GM18867 (cell line): ENCODE measurements around the gene TENT4A.
"Not testable (repeated sequence)": the region's sequence is repeated elsewhere in the genome, so short reads cannot be mapped to it uniquely, and the experiment has no call there.

Experiments
- ATAC-seq: cut with Tn5 transposase; IDR thresholded peaks from one replicate; pipeline ENCODE4 v1.9.1; 2021; ENCODE audit warnings: mild to moderate bottlenecking, moderate library complexity; ENCODE audit not compliant: unreplicated experiment

Gene TENT4A

DNA sequence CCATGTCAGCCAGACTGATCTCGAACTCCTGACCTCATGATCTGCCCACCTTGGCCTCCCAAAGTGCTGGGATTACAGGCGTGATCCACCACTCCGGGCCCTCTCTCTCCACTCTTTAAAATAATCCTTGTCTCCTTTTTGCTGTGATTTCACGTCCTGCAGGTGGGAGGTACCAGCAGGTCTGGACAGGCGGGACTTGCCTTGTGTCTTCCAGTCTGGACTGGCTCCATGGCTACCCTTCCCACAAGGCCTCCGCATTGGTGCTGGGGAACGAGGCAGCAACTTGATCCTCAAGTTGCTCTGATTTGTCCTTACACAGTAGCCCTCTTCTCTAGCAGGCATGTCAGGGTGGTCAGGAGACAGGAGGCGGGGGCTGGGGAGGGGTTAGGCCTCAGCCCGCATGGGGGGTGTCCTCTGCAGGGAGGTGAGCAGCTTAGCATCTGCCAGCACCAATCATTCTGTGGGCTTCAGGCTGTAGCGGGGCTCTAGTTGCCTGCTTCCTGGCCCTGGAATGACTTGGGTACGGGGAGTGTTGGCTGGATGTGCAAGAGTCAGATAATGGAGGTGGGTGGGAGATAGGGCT lies 54.3 kb downstream of the TENT4A start:
- no peak for ATAC-seq

DNA sequence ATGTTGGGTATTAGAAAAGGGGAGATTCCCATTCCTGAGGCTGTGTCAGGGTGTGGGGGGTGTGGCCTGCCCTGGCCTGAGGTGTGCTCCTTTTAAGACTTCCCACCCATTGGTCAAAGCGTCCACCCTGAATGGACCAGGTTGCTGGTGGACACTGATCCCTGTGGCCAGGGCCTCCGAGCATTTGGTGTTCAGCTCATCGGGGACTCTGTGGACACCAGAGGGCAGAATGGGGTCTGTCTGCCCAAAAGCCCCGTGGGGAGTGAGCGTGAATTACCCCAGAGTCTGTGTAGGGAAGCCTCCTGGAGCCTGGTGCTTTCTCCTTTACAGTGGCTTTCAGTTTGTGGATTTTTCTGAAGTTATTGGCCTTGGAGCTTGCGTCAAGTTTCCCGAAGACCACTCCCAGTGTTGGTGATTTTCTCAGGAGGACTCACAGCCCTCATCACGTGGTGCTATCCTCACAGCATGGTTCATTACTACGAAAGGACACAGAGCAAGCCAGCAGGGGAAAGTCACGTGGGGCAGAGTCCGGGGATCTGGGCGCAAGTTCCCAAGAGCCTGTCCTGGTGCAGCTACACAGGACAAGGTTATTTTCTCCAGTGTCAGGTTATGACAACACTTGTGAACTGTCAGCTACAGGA lies 55.5 kb downstream of the TENT4A start:
- no peak for ATAC-seq

- no peak for ATAC-seq
These were observed 57.8 kb downstream of the TENT4A start for GRCh38 chr5:6770826-6771607.

DNA sequence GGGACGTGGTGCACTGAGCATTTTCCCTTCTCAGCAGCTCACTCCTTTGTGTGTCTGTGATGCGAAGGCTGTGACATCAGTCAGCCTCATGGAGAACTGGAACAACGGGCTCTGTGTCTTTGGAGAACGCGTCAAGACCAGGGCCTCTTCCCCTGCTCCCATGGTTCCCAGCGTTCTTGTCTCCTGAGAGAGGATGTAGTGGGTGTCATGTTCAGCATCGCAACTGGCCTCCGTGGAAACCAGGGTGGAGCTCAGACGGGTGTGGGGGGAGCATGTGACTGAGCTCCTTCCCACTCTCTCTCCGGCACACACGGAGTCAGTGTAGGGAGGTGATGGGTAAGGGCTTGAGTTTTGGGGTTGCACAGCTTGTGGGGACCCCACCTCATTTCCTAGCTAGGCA lies 59.7 kb downstream of the TENT4A start:
- no peak for ATAC-seq

DNA sequence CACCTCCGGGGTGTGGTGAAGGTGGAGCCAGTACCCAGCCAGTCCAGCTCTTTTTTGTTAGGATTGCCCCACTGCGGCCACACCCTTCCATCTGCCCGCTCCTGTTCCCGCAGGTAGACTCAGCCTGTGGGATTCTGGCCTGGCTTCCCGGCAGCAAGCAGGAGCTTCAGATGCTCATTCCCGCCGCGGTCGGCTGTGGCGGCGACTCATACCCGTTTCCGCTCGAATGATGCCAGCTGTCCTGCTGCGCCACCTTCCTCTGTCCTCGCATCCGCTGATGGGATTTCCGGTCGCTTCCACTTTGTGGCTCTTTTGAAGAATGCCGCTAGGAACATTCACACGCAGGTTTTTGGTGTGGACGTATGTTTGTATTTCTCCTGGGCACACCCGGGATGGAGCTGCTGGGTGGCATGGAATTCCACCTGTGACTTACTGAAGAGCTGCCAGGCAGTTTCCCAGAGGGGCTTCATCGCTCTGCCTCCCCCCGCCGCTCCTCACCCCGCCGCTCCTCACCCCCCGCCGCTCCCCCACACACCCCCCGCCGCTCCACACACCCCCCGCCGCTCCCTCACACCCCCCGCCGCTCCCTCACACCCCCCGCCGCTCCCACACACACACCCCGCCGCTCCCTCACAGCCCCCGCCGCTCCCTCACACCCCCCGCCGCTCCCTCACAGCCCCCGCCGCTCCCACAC lies 60.3 kb downstream of the TENT4A start:
- no peak for ATAC-seq

DNA sequence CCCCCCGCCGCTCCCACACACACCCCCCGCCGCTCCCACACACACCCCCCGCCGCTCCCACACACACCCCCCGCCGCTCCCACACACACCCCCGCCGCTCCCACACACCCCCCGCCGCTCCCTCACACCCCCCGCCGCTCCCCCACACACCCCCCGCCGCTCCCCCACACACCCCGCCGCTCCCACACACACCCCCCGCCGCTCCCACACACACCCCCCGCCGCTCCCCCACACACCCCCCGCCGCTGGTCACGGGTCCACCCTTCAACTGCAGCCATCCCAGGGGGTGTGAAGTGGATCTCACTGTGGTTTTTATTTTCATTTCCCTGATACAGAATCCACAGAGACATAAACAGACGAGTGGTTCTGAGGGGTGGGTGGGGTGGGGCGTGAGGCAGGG lies 61.0 kb downstream of the TENT4A start:
- not testable (repeated sequence) for ATAC-seq

DNA sequence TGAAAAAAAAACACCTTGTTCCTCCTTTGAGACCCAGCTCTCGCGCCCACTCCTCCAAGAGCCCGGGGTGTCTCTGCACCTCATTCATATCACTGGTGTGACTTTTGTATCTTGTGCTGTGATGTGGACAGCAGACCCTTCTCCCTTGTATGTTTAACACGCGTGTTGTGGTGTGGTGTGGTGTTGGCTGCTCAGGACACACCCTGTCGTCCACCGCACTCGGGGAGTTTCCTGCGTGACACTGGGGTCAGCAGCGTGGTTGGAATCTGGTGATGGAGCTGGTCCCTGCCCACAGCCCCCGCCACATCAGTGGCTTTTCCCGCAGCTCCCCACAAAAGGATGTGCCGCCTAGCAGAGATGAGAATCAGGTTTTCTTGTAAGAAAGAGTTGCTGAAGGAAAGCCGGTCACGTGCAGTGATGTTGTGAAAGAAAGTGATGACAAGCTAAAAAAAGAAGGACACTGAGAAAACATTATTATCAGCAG lies 61.5 kb downstream of the TENT4A start:
- ATAC-seq: no peak

GRCh38 chr5:6775571-6775970 lies 62.3 kb downstream of the TENT4A start:
- no peak for ATAC-seq

DNA sequence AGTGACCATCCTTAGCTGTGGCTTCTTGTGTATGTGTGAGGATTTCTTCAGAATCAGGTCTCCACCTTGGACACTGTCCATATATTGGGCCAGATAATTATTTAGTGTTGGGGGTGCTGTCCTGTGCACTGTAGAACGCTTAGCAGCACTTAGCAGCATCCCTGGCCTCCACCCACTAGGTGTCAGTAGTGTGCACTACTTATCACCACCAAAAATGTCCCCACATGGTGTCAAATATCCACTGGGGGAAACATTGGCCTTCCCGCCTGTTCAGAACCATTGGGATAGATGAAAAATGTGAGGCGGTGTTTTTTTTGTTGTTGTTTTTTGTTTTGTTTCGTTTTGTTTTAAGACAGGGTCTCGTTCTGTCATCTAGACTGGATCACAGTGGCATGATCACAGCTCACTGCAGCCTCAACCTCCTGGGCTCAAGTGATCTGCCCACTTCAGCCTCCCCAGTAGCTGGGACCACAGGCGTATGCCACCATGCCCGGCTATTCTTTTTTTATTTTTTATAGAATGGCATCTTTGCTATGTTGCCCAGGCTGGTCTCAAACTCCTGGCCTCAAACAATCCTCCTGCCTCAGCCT lies 67.7 kb downstream of the TENT4A start:
- ATAC-seq: peak; percentile 81

- no peak for ATAC-seq
These were observed 68.5 kb downstream of the TENT4A start for GRCh38 chr5:6781716-6782115.

DNA sequence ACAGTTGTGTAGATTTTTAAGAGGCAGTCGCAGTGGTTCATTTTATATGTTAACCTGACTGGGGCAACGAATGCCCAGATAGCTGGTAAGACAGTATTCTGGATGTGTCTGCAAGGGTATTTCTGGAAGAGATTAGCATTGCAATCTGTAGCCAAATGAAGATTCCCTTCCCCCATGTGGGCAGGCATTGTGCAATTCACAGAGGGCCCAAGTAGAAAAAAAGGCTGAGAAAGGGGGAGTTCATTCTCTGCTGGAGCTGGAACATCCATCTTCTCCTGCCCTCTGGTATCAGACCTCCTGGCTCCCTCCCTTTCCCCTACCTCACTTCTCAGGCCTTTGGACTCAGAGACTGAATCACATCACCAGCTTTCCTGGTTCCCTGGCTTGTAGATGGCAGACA lies 70.6 kb downstream of the TENT4A start:
- ATAC-seq: no peak

DNA sequence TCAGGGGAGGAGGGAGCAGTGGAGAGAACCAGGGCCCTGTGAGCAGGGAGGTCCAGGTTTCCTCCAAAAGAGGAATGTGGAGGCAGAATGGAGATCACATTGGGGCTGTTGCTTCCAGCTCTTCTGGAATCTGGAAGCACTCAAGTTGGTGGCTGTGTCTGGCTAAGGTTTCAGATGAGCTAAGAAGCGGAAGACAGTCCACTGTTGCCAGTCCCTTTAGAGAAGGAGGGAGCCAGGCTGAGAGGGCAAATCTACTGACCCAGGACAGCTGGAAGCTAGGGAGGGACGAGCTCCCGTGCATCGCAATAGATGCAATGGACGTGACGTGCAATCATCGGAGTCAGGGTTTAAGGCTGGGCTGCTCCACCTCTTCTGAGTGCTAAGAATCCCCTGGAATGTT lies 71.2 kb downstream of the TENT4A start:
- no peak for ATAC-seq

DNA sequence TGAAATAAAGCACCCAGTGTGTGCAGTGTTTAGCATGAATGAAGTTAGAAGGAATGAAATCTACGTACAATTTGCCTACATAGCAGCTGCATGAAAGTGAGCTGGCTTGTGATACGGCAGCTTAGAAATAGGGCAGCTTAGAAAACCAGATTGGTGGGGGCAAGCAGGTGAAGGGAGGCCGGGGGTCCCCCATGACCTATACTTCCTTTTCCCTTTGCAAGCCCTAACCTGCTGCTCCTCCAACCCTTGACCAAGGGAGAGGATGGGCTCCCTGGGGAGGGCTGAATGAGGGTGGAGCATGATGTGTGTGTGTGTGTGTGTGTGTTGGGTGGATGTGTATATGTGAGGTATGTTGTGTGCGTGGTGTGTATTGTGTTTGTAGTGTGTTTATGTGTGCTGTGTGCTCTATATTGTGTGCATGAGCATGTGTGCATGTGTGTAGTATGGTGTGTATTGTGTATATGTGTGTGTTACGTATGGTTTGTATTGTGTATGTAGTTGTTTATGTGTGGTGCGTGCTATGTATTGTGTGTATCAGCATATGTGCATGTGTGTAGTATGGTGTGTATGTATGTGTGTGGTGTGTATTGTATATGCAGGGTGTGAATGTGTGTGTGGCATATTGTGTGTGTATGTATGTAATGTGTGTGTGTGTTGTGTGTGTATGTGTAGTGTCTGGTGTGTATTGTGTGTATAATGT lies 72.1 kb downstream of the TENT4A start:
- ATAC-seq: no peak

DNA sequence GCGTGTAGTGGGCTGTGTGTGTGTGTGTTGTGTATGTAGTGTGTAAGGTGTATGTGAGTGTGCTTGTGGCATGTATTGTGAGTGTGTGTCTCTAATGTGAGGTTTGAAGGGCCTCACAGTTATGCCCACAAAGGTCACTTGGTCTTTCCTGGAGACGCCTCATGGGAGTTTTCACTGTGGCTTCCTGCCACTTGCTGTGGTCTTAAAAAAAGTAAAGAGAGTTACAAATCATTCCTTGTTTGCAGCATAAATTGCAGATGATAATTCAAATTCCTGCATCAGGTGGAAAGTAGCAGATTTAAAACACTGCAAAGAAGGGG lies 72.6 kb downstream of the TENT4A start:
- ATAC-seq: no peak

GRCh38 chr5:6786786-6787495 lies 73.7 kb downstream of the TENT4A start:
- ATAC-seq: no peak

- ATAC-seq: no peak
These were observed 74.7 kb downstream of the TENT4A start for GRCh38 chr5:6787941-6788340.

- no peak for ATAC-seq
These were observed 75.2 kb downstream of the TENT4A start for GRCh38 chr5:6788439-6788838.

GRCh38 chr5:6788956-6789649 lies 75.9 kb downstream of the TENT4A start:
- ATAC-seq: no peak

- no peak for ATAC-seq
These were observed 77.2 kb downstream of the TENT4A start for GRCh38 chr5:6790346-6790865.
